UCSD-AML1 (cell line): ENCODE measurements around the gene SCT.

Source experiments
- DNase-seq: peaks from one replicate; lab custom pipeline; 2025; ENCODE audit not compliant: unreplicated experiment; lab: John Stamatoyannopoulos, UW

SCT gene

GRCh38 chr11:643849-644738, 17.1 kb upstream of the SCT start:
- DNase-seq, result no peak

GRCh38 chr11:643366-643765, 16.4 kb upstream of the SCT start:
- DNase-seq, result no peak

GRCh38 chr11:641806-642370, 14.9 kb upstream of the SCT start:
- DNase-seq, result no peak

- no peak for DNase-seq
These were observed 13.2 kb upstream of the SCT start for GRCh38 chr11:640021-640706.

GRCh38 chr11:639332-639955, 12.5 kb upstream of the SCT start:
- no peak for DNase-seq

- DNase-seq, result no peak
These were observed 11.8 kb upstream of the SCT start for GRCh38 chr11:638631-639331.

- DNase-seq, result no peak
These were observed 10.9 kb upstream of the SCT start for GRCh38 chr11:637593-638521.

GRCh38 chr11:637333-637592, 10.3 kb upstream of the SCT start:
- DNase-seq, result no peak

- no peak for DNase-seq
These were observed 9.7 kb upstream of the SCT start, which contains the start of gene DRD4 for GRCh38 chr11:636511-637332. DRD4 (plus strand) TSS chr11:637269; CDS start chr11:637305, 36 bp downstream.

GRCh38 chr11:635945-636510, 9.0 kb upstream of the SCT start:
- DNase-seq, result no peak

- DNase-seq, result no peak
These were observed 3.9 kb upstream of the SCT start for GRCh38 chr11:630871-631270.

GRCh38 chr11:629237-629583, 2.2 kb upstream of the SCT start:
- no peak for DNase-seq

GRCh38 chr11:628056-628455, 1.1 kb upstream of the SCT start:
- DNase-seq, result no peak

- no peak for DNase-seq
These were observed 261 bp upstream of the SCT start for GRCh38 chr11:627308-627576.

- DNase-seq, result no peak
These were observed 1.2 kb downstream of the SCT start for GRCh38 chr11:625636-626268.

GRCh38 chr11:624705-625635, 2.0 kb downstream of the SCT start, which contains the start of gene CDHR5:
CDHR5 (minus strand) TSS chr11:624955; CDS start chr11:624902, 53 bp downstream.
- no peak for DNase-seq

- DNase-seq, result no peak
These were observed 2.8 kb downstream of the SCT start for GRCh38 chr11:623999-624704.
